Nephron (organoid): ENCODE measurements around the gene CYB561.

Experiments used
- H3K27ac Mint-ChIP-seq, 3 experiments: 2 replicates each; pipeline ENCODE4 v1.8.0; 2020; ENCODE audit warnings: mixed read lengths in 3 of 3, mild to moderate bottlenecking in 2 of 3, moderate library complexity in 1 of 3
- H3K27me3 Mint-ChIP-seq: 2 replicates; pipeline ENCODE4 v1.8.0; 2021; ENCODE audit warnings: low read depth, mild to moderate bottlenecking, moderate library complexity, mixed read lengths
- H3K36me3 Mint-ChIP-seq: 2 replicates; pipeline ENCODE4 v1.8.0; 2020; ENCODE audit warnings: low read depth, mixed read lengths
- H3K4me1 Mint-ChIP-seq: 2 replicates; pipeline ENCODE4 v1.8.0; 2020; ENCODE audit warnings: mixed read lengths
- H3K4me3 Mint-ChIP-seq, 3 experiments: 2 replicates each; pipeline ENCODE4 v1.8.0; 2020; ENCODE audit warnings: mild to moderate bottlenecking in 3 of 3, mixed read lengths in 3 of 3, moderate library complexity in 2 of 3
- H3K9me3 Mint-ChIP-seq: 2 replicates; pipeline ENCODE4 v1.8.0; 2020; ENCODE audit warnings: mixed read lengths
- TF ChIP-seq, protein P1 (sequence below), 3 experiments: fragments of 200-600 bp; sonication (generic); IDR thresholded peaks; one replicate each; pipeline ENCODE4 v1.5.0; 2021; ENCODE audit warnings: antibody characterized with exemption in 3 of 3; ENCODE audit not compliant: unreplicated experiment in 3 of 3

CYB561 gene, protein sequence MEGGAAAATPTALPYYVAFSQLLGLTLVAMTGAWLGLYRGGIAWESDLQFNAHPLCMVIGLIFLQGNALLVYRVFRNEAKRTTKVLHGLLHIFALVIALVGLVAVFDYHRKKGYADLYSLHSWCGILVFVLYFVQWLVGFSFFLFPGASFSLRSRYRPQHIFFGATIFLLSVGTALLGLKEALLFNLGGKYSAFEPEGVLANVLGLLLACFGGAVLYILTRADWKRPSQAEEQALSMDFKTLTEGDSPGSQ

DNA sequence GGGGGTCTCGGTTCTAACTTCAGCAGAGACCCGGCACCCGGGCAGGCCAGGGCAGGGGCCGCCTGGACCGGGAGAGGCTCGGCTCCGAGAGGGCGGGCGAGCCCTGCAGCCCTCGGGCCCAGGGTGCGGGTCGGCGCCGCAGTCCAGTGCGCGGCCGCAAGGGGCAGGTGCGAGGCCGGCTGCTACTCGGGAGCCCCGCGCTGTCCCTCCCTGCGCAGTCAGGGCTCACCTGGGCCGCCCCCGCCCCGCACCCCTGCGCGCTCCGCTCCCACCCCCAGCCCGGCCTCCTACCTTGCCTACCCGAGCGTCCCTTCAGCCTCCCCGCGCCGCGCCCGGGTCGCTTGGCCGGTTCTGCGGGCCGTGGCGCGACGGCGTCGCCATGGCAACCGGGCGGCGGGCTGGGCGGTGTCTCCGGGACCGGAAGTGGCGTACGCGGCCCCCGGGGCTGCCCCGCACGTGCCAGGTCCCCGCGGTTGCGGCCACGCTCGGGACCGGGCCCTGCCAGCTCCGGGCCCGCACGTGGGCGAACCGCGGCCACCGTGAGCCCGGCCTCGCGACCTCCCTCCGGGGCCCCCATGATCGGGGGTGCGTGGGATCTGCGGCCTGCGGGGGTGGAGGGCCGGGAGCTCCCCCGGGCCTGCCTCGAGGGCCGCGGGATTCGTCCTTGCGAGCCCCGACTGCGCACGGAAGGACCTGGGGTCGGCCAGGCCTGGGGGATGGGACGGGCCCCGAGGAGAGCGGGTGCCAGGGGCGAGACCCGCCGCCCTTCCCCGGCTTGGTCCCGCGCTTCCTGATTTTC lies at the start of gene CYB561:
Gene CYB561 (minus strand): TSS at position 353 of the 799 bp plus-strand sequence. CDS start 8,759 bp downstream, outside the sequence.
- TF ChIP-seq, protein P1, sequence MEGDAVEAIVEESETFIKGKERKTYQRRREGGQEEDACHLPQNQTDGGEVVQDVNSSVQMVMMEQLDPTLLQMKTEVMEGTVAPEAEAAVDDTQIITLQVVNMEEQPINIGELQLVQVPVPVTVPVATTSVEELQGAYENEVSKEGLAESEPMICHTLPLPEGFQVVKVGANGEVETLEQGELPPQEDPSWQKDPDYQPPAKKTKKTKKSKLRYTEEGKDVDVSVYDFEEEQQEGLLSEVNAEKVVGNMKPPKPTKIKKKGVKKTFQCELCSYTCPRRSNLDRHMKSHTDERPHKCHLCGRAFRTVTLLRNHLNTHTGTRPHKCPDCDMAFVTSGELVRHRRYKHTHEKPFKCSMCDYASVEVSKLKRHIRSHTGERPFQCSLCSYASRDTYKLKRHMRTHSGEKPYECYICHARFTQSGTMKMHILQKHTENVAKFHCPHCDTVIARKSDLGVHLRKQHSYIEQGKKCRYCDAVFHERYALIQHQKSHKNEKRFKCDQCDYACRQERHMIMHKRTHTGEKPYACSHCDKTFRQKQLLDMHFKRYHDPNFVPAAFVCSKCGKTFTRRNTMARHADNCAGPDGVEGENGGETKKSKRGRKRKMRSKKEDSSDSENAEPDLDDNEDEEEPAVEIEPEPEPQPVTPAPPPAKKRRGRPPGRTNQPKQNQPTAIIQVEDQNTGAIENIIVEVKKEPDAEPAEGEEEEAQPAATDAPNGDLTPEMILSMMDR (IDR thresholded peaks at IDR 0.05; ENCODE audit: unreplicated experiment in 3 of 3): peak; percentile 65 to 71 (median 70)

DNA sequence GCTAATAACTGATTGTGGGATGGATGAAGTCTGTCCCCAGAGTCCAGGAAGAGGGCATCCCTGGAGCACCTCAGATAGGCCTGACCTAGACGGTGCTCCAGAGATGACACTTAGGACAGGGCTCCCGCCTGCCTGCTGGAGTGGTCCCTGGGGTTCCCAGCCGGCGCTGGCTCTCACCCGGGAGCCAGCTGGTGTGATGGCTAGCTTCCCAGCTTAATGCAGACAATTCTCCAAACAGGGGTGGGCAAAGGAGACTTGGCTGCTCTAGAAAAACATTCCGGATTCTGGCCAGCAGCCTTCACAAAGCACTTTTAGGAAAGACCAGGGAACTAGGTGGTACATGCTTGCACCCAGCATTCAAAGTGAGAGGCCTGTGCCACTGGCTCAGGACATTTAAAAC lies 49.4 kb upstream of the CYB561 start:
- Mint-ChIP-seq H3K9me3 (no peaks in the 10 kb centered on the region), H3K27me3 (peaks cover 14% of the 10 kb centered on the region), H3K27ac (peak overlapping the region in 1 of 3 experiments; percentile 34), H3K4me3 (no peak overlapping the region), H3K36me3 (no peaks in the 10 kb centered on the region), H3K4me1 (peaks cover 5% of the 10 kb centered on the region)
- TF ChIP-seq, protein P1 (IDR thresholded peaks at IDR 0.05; ENCODE audit: unreplicated experiment in 3 of 3): no peak

More for the DNA sequence above, at the start of gene CYB561:
- H3K4me1 Mint-ChIP-seq: peaks cover 27% of the 10 kb centered on the region
- no peaks in the 10 kb centered on the region for H3K36me3 Mint-ChIP-seq
- peak within 1 kb of the TSS; percentile 88 to 96 (median 93) for H3K27ac Mint-ChIP-seq
- H3K27me3 Mint-ChIP-seq: peaks cover 20% of the 10 kb centered on the region
- H3K9me3 Mint-ChIP-seq: no peaks in the 10 kb centered on the region
- H3K4me3 Mint-ChIP-seq: peak within 1 kb of the TSS; percentile 80 to 82 (median 82)

DNA sequence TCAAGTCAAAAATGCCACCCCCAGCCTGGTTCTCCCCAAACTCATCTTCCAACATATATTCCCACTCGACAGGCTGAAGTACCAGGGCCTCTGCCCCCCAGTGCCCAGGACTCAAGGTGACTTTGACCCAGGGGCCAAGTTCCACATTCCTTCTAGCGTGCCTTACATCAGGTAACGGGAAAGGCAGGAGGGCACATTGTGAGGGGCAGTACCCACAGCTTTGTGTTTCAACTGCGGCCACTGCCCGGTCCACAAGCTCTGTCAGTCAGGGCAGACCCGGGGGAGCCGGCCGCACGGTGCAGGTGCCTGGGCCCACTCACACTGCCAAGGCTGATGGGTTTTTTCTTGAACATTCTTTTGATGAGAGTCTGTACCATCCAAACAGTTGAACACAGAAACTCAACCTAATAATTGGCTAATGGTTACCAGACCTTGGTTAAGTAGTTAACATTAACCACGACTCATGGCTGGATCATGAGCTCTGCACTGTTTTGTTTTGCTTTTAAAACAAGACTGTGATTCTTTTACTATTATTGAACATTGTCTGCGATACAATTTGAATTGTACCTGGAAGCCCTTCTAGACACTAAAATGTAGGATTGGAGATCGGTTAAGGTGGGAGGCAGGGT lies 48.3 kb upstream of the CYB561 start:
- Mint-ChIP-seq H3K27ac (peak overlapping the region; percentile 90 to 96 (median 93)), H3K9me3 (no peaks in the 10 kb centered on the region), H3K27me3 (peaks cover 15% of the 10 kb centered on the region), H3K36me3 (no peaks in the 10 kb centered on the region), H3K4me1 (peaks cover 5% of the 10 kb centered on the region), H3K4me3 (peak overlapping the region in 1 of 3 experiments; percentile 6)
- TF ChIP-seq, protein P1 (IDR thresholded peaks at IDR 0.05; ENCODE audit: unreplicated experiment in 3 of 3): no peak

DNA sequence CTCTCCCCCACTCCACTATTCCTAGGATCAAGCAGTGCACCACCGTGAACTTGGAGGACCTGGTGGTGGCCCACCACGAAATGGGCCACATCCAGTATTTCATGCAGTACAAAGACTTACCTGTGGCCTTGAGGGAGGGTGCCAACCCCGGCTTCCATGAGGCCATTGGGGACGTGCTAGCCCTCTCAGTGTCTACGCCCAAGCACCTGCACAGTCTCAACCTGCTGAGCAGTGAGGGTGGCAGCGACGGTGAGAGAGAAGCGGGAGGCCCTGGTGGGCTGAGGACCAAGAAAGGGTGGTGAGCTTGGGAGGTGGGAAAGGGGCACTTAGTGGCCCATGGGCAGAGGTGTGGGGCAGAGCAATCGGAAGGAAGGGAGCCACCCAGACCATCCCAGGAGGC lies 47.3 kb upstream of the CYB561 start:
- peaks cover 5% of the 10 kb centered on the region for H3K4me1 Mint-ChIP-seq
- peak overlapping the region in 1 of 3 experiments; percentile 96 for H3K27ac Mint-ChIP-seq
- H3K9me3 Mint-ChIP-seq: no peaks in the 10 kb centered on the region
- H3K36me3 Mint-ChIP-seq: no peaks in the 10 kb centered on the region
- no peak overlapping the region for H3K4me3 Mint-ChIP-seq
- TF ChIP-seq, protein P1 (IDR thresholded peaks at IDR 0.05; ENCODE audit: unreplicated experiment in 3 of 3): no peak
- peaks cover 18% of the 10 kb centered on the region for H3K27me3 Mint-ChIP-seq

DNA sequence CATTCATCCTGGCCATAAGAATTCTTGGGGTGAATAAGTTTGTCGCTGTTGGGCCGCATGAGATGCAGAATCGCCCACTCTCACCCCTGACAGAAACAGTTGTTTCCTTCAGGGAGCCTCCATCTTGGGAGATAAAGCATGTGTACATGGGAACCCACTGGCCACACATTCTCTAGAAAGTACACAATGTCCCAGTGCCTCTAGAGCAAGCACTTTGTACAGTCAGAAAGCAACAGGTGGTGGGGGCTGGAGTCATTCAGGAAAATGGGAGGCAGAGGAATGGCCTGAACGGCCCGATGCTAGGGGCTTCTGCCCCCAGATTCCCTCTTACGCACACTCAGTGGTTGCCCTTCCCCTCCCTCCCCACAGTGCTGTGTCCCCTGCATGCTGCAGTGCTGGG lies 46.8 kb upstream of the CYB561 start:
- Mint-ChIP-seq H3K27me3 (peaks cover 18% of the 10 kb centered on the region), H3K36me3 (no peaks in the 10 kb centered on the region), H3K4me1 (peaks cover 5% of the 10 kb centered on the region), H3K9me3 (no peaks in the 10 kb centered on the region), H3K27ac (peak overlapping the region in 1 of 3 experiments; percentile 48), H3K4me3 (no peak overlapping the region)
- TF ChIP-seq, protein P1 (IDR thresholded peaks at IDR 0.05; ENCODE audit: unreplicated experiment in 3 of 3): no peak
